Activated CD4-positive, alpha-beta T cell treated with anti-CD3 and anti-CD28 coated beads, Interleukin-2, amount 50 U/mL, for 48 hours (primary cell): ENCODE results near the gene LPIN1.
A peak's percentile ranks its signal among the peaks of the same experiment; 100 is the strongest.
"Not testable (repeated sequence)": the region's sequence is repeated elsewhere in the genome, so short reads cannot be mapped to it uniquely, and the experiment has no call there.

ENCODE experiments used
- DNase-seq, 2 experiments: peaks; one replicate each; pipeline ENCODE4 v3.0.0-alpha.2; 2020

The LPIN1 gene

DNA sequence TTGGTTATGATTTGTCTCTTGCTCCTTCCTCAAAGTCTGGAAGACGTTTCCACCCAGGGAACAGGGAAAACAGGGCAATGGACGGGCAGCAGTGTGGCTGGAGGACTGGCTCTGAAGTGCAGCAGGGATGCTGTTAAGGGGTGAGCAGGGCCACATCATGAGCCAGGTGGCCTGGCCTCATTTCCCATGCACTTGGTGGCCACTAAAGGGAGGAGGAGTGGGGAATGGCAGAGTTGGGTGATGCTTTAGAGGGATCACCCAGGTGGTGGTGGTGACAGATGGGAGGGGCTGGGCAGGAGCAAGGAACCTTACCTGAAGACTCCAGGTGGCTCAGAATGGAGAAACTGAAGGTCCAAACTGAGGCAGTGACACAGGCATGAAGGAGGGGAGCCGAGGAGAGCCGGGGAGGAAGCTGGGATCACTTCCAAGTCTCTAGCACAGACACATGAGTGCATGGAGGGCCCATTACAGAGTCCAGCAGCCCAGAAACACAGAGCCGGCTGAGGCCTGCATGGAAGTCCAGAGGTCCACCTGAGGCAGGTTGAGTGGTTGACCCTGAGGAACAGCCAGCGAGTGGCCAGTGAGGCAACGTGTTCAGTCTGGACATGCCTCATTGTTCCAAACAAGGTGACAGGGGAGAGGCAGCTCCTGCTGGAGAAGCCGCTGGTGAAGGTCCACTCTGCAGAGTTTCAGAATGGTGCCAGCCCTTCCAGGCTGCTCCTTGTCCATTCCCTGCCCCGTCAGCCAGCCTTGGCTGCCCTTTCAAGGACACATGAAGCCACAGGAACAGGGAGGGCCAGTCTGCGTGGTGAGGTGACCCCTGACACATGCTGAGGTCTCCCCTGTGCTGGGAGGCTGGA is 91.7 kb downstream of the LPIN1 start:
- DNase-seq = no peak

GRCh38 chr2:11839916-11840315 is 93.5 kb downstream of the LPIN1 start:
- no peak for DNase-seq

GRCh38 chr2:11842336-11842735 is 95.9 kb downstream of the LPIN1 start:
- DNase-seq = no peak

- not testable (repeated sequence) for DNase-seq
These were observed 98.4 kb downstream of the LPIN1 start for GRCh38 chr2:11844798-11845197.

DNA sequence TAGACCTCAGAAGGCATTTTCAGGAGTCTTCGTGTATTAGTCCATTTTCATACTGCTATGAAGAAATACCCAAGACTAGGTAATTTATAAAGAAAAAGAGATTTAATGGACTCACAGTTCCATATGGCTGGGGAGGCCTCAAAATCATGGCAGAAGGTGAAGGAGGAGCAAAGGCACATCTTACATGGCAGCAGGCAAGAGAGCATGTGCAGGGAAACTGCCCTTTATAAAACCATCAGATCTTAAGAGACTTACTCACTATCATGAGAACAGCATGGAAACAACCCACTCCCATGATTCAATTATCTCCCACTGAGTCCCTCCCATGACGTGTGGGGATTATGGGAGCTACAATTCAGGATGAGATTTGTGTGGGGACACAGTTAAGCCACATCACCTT is 101.5 kb downstream of the LPIN1 start:
- DNase-seq = not testable (repeated sequence)

DNA sequence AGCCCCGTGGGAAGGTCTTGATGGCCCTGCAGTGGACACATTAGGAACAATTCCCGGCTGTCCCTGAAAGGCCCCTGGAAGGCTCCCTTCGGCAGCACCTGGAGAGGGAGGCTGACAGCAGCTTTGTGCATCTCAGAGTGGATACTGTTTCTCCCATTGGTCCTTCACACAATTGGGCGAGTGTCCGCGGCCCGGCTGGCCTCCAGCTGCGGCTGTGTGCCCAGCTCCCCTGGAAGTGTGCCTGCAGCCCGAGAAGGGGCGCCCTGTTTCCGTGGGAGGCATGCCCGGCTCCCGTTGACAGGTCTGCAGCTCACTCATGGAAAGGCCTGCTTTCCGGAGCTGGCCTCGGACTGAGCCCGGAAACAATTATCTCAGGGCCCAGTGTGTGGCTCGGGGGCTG is 103.7 kb downstream of the LPIN1 start:
- no peak for DNase-seq

DNA sequence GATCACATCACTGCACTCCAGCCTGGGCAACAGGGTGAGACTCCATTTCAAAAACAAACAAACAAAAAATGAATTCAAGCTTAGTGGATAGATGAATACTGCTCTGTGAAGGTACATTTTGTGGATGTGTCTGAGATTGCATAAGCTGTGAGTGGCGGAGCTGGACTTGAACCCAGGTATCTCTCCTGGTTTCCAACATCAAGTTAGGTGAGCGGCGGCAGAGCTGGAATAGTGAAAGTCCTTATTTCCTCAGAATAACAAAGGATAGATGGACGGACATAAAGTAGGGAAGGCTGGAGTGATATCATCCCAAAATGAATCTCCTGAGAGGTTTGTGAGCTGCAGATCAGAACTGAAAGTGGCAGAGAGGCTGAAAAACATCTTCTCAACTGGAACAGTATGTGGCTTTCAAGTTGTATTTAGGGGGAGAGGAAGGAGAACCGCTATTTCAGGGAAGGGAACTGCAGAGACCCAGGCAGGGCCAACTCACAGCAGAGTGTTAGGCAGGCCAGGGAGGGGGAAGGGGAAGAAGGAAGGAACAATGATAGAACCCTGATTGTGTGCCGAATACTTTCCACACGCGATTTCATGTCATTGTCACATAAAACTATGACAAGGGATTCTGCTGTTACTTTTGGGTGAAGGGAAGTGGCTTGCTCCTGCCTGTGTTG is 106.2 kb downstream of the LPIN1 start:
- DNase-seq = no peak

DNA sequence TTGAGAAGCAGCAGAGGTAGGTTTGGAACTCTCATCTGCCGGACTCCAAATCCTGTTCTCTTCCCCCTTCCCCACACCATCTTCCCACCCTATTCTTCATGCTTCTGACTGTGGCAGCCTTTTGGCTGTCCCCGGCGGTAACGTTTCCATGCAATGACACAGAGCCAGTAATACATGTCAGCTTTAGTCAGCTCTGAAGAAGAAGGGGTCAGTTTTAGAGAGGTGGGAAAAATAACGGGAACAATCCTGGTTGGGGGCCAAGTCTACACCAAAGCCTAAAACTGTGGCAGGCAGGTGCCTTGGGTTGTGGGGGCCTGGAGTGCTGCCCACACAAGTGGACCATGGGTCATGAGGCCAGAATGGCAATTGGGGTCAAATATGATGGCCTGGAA is 106.8 kb downstream of the LPIN1 start:
- DNase-seq = no peak

- no peak for DNase-seq
These were observed 108.8 kb downstream of the LPIN1 start for GRCh38 chr2:11855064-11855760.

DNA sequence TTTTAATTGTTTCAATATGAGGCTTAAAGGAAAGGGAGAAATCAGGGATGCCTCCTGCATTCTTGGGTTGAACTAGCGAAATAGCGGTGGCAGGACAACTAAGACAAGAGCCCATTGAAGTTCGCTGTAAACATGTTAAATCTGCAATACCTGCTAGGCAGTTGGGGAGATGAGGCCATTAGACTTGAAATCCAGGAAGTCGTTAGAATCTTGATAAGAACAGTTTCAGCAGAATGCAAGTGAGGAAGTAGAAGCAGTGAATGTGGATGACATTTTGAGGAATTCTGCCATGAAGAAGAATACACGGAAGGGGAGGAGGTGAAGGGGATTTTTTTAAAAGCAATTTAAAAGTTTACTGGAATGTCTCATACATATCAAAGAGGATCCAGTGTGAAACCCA is 109.7 kb downstream of the LPIN1 start:
- DNase-seq = no peak

DNA sequence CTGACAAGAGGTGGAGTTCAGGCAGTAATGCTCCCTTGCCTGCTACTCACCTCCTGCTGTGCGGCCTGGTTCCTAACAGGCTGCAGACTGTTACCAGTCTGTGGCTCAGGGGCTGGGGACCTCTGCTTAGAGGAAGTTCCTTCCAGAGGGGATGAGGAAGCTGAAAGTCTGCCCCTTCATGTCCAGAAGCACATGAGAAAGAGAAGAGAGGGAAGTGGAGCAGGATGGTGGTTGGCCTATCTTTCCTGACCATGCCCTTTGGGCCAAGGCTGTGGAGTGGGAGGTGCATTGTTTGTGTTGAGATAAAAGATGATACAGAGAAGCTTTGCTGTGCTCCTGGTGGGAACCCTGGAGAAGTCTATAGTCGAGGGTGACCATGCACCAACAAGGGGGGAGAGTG is 112.5 kb downstream of the LPIN1 start:
- no peak for DNase-seq

DNA sequence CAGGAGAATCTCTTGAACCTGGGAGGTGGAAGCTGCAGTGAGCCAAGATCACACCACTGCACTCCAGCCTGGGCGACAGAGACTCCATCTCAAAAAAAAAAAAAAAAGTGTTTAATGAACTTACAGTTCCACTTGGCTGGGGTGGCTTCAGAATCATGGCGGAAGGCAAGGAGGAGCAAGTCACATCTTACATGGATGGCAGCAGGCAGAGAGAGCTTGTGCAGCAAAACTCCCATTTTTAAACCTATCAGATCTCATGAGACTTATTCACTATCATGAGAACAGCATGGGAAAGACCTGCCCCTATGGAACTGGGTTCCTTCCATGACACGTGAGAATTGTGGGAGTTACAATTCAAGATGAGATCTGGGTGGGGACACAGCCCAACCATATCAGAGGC is 113.5 kb downstream of the LPIN1 start:
- DNase-seq = not testable (repeated sequence)

DNA sequence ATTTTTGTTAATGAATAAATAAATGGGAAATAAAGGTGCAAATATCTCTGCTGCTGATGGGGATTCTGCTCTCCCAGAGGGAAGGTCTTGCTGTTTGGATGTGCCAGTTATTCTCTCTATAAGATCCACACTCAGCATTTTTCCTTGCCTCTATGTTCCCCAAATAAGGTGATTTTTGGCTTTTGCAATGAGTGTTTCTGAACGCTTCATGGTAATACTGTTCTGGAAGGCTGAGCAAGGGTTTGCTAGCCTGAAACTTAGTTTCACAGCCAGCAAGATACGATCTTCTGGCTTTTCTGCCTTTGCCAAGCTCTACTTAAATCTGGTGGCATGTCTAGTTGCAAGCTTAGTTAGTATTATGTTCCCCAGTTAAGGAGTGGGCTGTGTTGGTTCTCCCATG is 114.6 kb downstream of the LPIN1 start:
- no peak for DNase-seq

- DNase-seq = no peak
These were observed 115.6 kb downstream of the LPIN1 start for GRCh38 chr2:11862049-11862448.

- DNase-seq = peak; percentile 28 to 32
These were observed 116.7 kb downstream of the LPIN1 start for GRCh38 chr2:11863103-11863502.

GRCh38 chr2:11863513-11864328 is 117.3 kb downstream of the LPIN1 start:
- peak; percentile 68 to 78 for DNase-seq

GRCh38 chr2:11864724-11865123 is 118.3 kb downstream of the LPIN1 start:
- DNase-seq = no peak

- DNase-seq = peak in 1 of 2 experiments; percentile 26
These were observed 118.9 kb downstream of the LPIN1 start for GRCh38 chr2:11865378-11865777.

- no peak for DNase-seq
These were observed 119.4 kb downstream of the LPIN1 start for GRCh38 chr2:11865805-11866204.

- DNase-seq = peak in 1 of 2 experiments; percentile 36
These were observed 120.2 kb downstream of the LPIN1 start for GRCh38 chr2:11866358-11867335.

DNA sequence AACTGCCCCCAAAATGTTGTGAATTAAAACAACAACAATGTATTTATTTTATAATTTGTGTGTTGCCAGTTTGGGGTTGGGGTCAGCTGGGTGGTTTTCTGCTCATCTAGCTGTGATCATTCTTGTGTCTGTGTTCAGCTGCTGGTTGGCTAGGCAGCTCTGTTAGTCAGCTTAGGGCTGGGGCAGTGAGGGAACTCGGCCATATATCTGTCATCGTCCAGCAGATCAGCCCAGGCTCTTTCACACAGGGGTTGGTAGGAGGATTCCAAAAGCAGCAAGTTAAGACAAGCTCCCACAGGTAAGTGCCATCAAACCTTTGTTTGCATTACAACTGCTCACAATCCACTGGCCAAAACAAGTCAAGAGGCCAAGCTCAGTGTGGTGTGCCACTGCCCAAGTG is 121.5 kb downstream of the LPIN1 start:
- no peak for DNase-seq
